ENCODE measurements around the gene RXFP3. TPM values are rescaled to one million over a fixed set of nuclear protein-coding genes. Genes with fewer than 3 reads are reported as not detected.

Gene RXFP3
- total RNA-seq, 1 donor from 2014 or later = not detected

DNA sequence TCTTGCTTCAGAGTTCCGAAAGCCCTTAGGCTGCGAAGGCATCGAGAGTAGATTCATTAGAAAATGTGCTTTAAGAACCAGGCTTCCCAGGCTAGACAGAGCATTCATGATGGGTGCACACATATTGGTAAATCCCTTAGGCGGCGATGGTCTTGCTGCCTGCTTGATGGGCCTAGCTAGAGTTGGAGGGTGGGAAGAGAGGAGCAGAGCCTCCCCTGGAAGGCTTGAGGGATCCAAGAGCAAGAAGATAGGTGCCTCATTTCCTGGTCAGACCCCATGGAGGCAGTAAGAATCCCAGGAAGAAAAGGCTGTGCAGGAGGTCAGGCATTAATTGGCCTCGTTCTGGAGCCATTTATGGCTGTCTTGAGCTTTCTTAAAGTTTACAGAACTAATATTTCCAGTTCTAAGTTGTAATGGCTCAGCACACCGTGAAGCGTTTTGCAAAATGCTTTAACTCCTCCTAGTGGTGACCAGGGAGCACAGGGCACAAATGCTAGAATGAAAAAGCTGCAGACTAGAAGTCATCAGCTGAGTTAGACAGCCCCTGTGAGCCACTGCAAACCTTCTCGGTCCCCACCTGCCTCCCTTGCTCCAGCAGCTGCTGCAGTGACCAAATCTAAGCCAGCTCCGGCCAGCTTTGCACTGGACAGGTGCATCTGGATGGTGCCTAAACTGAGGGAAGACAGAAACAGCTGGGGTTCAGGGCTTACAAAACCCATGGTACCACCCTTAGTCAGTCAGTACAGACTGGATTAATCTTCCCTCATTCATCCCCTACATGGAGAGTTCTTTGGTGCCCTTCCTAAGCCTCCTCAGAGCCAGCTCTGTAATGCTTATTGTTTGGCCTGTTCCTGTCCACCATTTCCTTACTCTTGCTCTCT is 33.6 kb downstream of the RXFP3 start:
- DNase-seq (ENCODE audit: low spot score) (no peak), ATAC-seq (peak; percentile 85)
- intact Hi-C loops (cut with DNase I) = no loop called here

DNA sequence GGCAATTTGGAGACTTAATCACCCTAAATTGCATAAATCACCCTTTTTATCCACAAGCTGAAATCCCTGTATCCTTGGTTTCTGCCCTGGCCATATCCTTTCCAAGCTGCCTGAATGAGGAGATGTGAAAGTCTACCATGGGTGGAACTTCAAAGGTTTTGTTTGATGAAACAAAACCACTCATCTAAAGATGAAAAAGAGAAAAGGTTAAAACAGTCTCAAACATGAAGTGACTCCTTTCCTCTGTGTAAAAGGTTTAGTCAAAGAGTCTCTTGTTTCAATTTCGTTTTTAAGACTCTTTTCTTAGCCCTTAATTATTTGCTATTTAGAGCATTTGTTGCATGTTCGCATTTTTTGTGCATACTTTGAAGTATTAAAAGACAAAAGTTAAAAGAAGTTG is 37.1 kb downstream of the RXFP3 start:
- intact Hi-C loops (cut with DNase I) = no loop called here
- DNase-seq (ENCODE audit: low spot score) = no peak
- no peak for ATAC-seq

DNA sequence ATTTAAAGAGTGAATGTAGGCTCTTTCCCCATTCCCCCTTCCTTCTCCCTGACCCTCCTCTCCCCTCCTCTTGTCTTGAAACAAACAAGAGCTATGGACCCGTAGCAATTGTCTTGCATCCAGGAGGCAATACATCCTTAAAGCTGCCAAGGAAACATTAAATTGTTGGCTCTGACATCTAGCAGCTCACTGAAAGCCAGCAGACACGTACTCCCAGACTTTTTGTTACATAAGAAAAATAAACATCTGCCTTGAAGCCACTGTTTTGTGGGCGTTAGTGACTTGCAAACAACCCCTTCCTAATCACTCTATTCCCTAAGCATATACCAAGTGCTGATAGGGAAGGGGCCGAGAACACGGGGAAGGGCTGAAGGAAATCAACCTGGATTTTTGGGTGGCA is 39.7 kb downstream of the RXFP3 start:
- peak; percentile 42 for ATAC-seq
- no peak for DNase-seq (ENCODE audit: low spot score)
- intact Hi-C loops (cut with DNase I) = no loop called here

DNA sequence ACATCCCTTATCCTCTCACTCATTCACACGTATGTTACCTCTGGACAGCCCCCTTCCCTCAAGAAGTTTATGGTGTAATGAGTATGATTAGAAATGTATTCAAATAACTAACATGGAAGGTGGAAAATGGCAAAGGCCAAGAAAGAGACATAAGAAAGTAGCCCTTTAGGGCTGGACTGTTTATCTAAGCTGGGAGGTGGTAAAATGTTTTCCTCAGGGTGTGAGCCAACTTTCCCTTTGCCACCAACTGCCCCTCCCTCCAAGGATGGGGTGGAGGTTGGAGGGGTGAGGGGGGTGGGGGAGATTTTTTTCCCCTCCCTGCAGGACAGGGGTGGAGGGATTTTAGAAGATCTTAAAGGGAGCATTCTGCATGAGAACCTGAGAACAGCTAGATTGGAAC is 40.1 kb downstream of the RXFP3 start:
- ATAC-seq (no peak), DNase-seq (ENCODE audit: low spot score) (no peak)
- intact Hi-C loops (cut with DNase I) = no loop called here

DNA sequence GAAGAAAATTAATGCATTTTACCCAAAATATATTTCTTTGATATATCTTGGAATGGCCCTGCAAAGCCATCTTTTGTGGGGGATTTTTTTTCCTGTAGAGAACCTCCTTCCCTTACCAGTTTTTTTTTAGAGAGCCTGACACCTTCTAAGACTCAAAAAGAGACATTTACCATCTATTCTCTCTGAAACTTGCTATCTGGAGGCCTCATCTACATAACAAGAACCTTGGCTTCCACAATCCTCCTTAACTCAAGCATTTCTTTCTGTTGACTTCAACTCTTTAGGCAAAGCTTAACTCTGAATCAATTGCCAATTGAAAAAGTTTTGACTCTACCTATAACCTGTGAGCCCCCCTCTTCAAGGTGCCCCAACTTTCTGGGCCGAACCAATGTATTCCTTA is 42.1 kb downstream of the RXFP3 start:
- no peak for ATAC-seq
- intact Hi-C loops (cut with DNase I) = no loop called here

DNA sequence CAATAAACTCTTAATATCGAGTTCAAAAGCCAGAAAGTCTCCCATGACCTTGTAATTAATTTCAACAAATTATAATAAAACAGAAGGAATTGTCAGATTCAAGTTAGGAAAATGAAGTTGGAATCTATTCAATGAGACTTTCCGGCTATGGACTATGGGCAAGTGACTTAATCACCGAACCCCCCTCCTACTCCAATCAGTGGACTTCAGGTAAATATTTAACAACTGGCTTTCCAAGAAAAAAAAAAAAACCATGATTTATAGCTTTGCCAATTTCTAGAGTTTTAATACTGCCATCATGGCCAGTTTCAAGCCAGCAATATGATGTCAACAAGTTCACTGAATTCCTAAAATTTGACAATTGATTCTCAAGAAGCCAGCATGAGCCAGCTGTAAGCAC is 43.8 kb downstream of the RXFP3 start:
- intact Hi-C loops (cut with DNase I) = no loop called here
- DNase-seq (ENCODE audit: low spot score) (no peak), ATAC-seq (no peak)

More for the DNA sequence above, 42.1 kb downstream of the RXFP3 start:
- no peak for DNase-seq (ENCODE audit: low spot score)

DNA sequence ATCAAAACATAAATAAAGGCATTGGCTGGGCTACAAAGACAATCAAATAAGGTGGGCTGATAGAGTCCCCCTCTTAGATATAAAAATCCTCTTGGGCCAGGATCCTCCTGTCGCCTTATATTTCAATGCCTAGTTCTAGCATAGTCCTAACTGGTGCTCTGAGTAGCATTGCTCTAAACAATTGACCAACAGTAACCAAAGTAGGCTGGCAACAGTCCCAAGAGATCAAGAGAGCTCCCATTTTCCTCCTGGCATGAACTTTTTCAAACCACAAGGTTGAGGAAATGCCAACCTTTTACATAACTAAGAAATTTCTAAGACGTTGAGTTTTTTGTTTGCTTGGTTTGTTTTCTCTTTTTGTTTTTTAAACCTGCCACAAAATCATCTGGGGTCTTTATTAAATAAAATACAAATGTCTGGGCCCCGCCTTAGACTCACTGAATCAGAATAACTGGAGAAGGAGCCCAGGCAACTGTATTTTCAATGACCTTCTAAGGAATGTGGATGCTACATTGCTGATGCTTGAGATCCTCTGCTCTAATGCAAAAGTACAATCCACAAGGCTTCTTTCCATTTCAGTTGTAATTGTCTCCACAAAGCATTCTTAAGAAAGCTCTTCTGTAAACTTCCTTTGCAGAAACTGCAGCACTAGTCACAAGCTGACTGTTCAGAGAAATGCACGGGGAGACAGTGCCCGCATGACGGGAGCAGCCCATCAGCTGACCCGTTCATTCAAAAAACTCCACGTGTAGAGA is 45.4 kb downstream of the RXFP3 start:
- DNase-seq (ENCODE audit: low spot score) (no peak), ATAC-seq (no peak)
- intact Hi-C loops (cut with DNase I) = no loop called here

DNA sequence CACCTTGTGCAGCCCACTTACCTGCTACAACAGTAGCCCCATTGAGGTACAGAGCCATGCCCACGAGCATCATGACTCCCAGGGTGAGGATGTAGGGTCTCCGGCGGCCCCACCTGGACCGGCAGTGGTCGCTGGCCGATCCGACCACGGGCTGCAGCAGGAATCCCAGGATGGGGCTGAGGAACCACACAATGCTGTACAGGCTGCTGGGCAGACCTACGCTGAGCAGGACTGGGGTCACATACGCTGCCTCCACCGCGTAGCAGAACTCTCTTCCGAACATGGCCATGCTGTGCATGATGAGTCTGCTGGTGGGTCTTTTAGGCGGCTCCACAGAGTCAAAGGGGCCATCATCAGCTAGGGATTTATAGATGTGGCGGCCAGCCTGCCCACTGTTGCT is 48.0 kb downstream of the RXFP3 start:
- ATAC-seq (no peak), DNase-seq (ENCODE audit: low spot score) (no peak)
- intact Hi-C loops (cut with DNase I) = no loop called here

DNA sequence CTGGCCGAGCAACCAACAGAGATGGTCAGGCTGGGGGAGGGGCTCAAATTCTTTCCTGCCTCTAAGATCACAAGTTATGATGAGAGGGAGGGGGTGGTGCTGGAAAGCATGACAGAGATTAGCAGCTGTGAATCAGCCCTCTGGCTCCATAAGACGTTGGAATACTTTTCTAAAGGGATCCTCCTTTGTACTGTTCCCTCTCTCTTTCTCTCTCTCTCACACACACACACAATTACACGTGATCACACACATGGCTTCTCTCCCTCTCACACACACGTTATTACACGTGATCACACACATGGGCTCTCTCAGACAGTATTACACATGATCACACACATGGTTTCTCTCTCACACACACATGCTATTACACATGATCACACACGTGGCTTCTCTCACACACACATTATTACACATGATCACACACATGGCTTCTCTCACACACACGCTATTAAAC is 48.5 kb downstream of the RXFP3 start, which contains the start of gene SLC45A2:
Gene SLC45A2, minus strand, starts transcription at position 23 of the 454 bp plus-strand sequence. CDS start 110 bp downstream, outside the sequence.
- DNase-seq (ENCODE audit: low spot score) (no peak), ATAC-seq (no peak)
- intact Hi-C loops (cut with DNase I) = no loop called here

DNA sequence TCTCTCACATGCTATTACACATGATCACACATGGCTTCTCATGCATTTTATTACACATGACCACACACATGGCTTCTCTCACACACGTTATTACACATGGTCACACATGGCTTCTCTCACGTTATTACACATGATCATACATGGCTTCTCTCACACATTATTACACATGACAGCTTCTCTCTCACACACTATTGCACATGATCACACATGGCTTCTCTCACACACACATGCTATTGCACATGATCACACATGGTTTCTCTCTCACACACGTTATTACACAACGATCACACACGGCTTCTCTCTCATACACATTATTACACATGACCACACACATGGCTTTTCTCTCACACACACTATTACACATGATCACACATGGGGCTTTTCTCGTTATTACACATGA is 49.3 kb downstream of the RXFP3 start:
- ATAC-seq (no peak), DNase-seq (ENCODE audit: low spot score) (no peak)
- intact Hi-C loops (cut with DNase I) = no loop called here

Other genes starting within 250 kb of the RXFP3 start
- 6.9 TPM for gene ADAMTS12, start 44.4 kb upstream of the RXFP3 start, total RNA-seq
- gene SLC45A2, start 48.3 kb downstream of the RXFP3 start, total RNA-seq = not detected
- 7.6 TPM for gene AMACR, start 71.7 kb downstream of the RXFP3 start, total RNA-seq
- 11.7 TPM for gene C1QTNF3, start 106.8 kb downstream of the RXFP3 start, total RNA-seq

Data from sciatic nerve (tissue), 2 donors.